Left kidney (tissue), 2 donors: ENCODE results near the gene USP5. TPM values are rescaled to one million over a fixed set of nuclear protein-coding genes. Genes with fewer than 3 reads are reported as not detected.

ENCODE experiments used
- DNase-seq: peaks from one replicate; pipeline ENCODE4 v3.0.0-alpha.2; 2013
- polyA plus RNA-seq: library from polyadenylated mRNA; unstranded; fragments of 120-200 nt; gene quantifications from one replicate; pipeline ENCODE4 v1.2.1, GENCODE V29; 2013; ENCODE audit not compliant: insufficient read length

USP5 gene
- polyA plus RNA-seq, 1 donor: 58.3 TPM

- no peak for DNase-seq
Measured at GRCh38 chr12:6912164-6912935, 60.4 kb downstream of the USP5 start.

- DNase-seq: peak; percentile 43
Measured at GRCh38 chr12:6914246-6914946, 62.4 kb downstream of the USP5 start, which contains the start of gene ENO2. TSS of gene ENO2 (plus strand) at chr12:6914580. CDS start at chr12:6915833, 1,253 bp downstream.

- DNase-seq: no peak
Measured at GRCh38 chr12:6914947-6915788, 63.2 kb downstream of the USP5 start.

- no peak for DNase-seq
Measured at GRCh38 chr12:6915789-6916285, 63.9 kb downstream of the USP5 start.

Other genes with a start within 250 kb of the USP5 start
- gene CHD4, start 244.8 kb upstream of the USP5 start, polyA plus RNA-seq: 328 TPM
- 0.91 TPM for gene LPAR5, start 216.2 kb upstream of the USP5 start, polyA plus RNA-seq
- gene ACRBP, start 204.7 kb upstream of the USP5 start, polyA plus RNA-seq: 6.0 TPM
- 109 TPM for gene ING4, start 189.0 kb upstream of the USP5 start, polyA plus RNA-seq
- 98.0 TPM for gene ZNF384, start 162.8 kb upstream of the USP5 start, polyA plus RNA-seq
- gene PIANP, start 151.3 kb upstream of the USP5 start, polyA plus RNA-seq: 12.1 TPM
- gene COPS7A, start 128.1 kb upstream of the USP5 start, polyA plus RNA-seq: 61.9 TPM
- 187 TPM for gene MLF2, start 99.0 kb upstream of the USP5 start, polyA plus RNA-seq
- gene PTMS, start 85.8 kb upstream of the USP5 start, polyA plus RNA-seq: 460 TPM
- gene LAG3, start 79.6 kb upstream of the USP5 start, polyA plus RNA-seq: 1.9 TPM
- gene CD4, start 62.6 kb upstream of the USP5 start, polyA plus RNA-seq: 25.5 TPM
- 25.8 TPM for gene GPR162, start 30.3 kb upstream of the USP5 start, polyA plus RNA-seq
- 29.9 TPM for gene P3H3, start 23.7 kb upstream of the USP5 start, polyA plus RNA-seq
- gene GNB3, start 11.2 kb upstream of the USP5 start, polyA plus RNA-seq: 13.3 TPM
- gene CDCA3, start 864 bp upstream of the USP5 start, polyA plus RNA-seq: 42.7 TPM
- gene TPI1, start 15.4 kb downstream of the USP5 start, polyA plus RNA-seq: 515 TPM
- 9.2 TPM for gene SPSB2, start 21.2 kb downstream of the USP5 start, polyA plus RNA-seq
- 20.2 TPM for gene LRRC23, start 52.7 kb downstream of the USP5 start, polyA plus RNA-seq
- 14.8 TPM for gene ENO2, start 62.4 kb downstream of the USP5 start, polyA plus RNA-seq
- gene ATN1, start 75.8 kb downstream of the USP5 start, polyA plus RNA-seq: 109 TPM
- gene RNU7-1, start 91.7 kb downstream of the USP5 start, polyA plus RNA-seq: not detected
- gene C12orf57, start 91.9 kb downstream of the USP5 start, polyA plus RNA-seq: 118 TPM
- gene PTPN6, start 99.2 kb downstream of the USP5 start, polyA plus RNA-seq: 21.9 TPM
- 236 TPM for gene PHB2, start 118.5 kb downstream of the USP5 start, polyA plus RNA-seq
- 51.1 TPM for gene EMG1, start 118.8 kb downstream of the USP5 start, polyA plus RNA-seq
- 80.7 TPM for gene LPCAT3, start 166.3 kb downstream of the USP5 start, polyA plus RNA-seq
- 53.5 TPM for gene C1S, start 208.6 kb downstream of the USP5 start, polyA plus RNA-seq
- gene C1R, start 240.3 kb downstream of the USP5 start, polyA plus RNA-seq: 40.5 TPM